Fibroblast of lung (primary cell): ENCODE measurements around the gene TKT. TPM values are rescaled to one million over a fixed set of nuclear protein-coding genes. Genes with fewer than 3 reads are reported as not detected.

Source experiments
- DNase-seq, 2 donors: peaks; one replicate each; pipeline versions ENCODE4 v3.0.0 to v3.0.0-alpha.2; 2010; ENCODE audit warnings: low read depth in 2 of 2
- H2AFZ ChIP-seq: 2 replicates; pipeline ENCODE4 v1.5.1; 2012; ENCODE audit warnings: low read length, control low read depth, inconsistent platforms
- H3K27ac ChIP-seq: 2 replicates; pipeline ENCODE4 v1.5.1; 2011; ENCODE audit warnings: low read length, control low read depth; ENCODE audit not compliant: insufficient read depth
- H3K27me3 ChIP-seq: 2 replicates; pipeline ENCODE4 v1.5.1; 2011; ENCODE audit warnings: mild to moderate bottlenecking, low read length; ENCODE audit not compliant: control insufficient read depth, insufficient read depth
- H3K36me3 ChIP-seq: 2 replicates; pipeline ENCODE4 v1.5.1; 2011; ENCODE audit warnings: low read length; ENCODE audit not compliant: control insufficient read depth, insufficient read depth
- H3K4me1 ChIP-seq: 2 replicates; pipeline ENCODE4 v1.5.1; 2011; ENCODE audit warnings: low read length; ENCODE audit not compliant: control insufficient read depth, insufficient read depth; ENCODE audit errors: extremely low read depth
- H3K4me2 ChIP-seq: 2 replicates; pipeline ENCODE4 v1.5.1; 2011; ENCODE audit warnings: low read length, control low read depth; ENCODE audit not compliant: insufficient read depth; ENCODE audit errors: extremely low read depth
- H3K4me3 ChIP-seq, 4 experiments: fragments of 200-600 bp in 1 of 4; sonication (generic) in 1 of 4; replicated peaks in 1 of 4; 2 replicates each; pipeline ENCODE4 v1.5.1; 2011 to 2016; ENCODE audit warnings: low read length in 4 of 4, low read depth in 3 of 4, mild to moderate bottlenecking in 3 of 4, control low read depth in 2 of 4, inconsistent platforms in 1 of 4, mixed read lengths in 1 of 4; ENCODE audit not compliant: insufficient read depth in 1 of 4; ENCODE audit errors: control extremely low read depth in 1 of 4
- H3K79me2 ChIP-seq: 2 replicates; pipeline ENCODE4 v1.5.1; 2012; ENCODE audit warnings: mild to moderate bottlenecking, low read length, inconsistent platforms; ENCODE audit not compliant: control insufficient read depth, insufficient read depth
- H3K9ac ChIP-seq: 2 replicates; pipeline ENCODE4 v1.5.1; 2011; ENCODE audit warnings: mild to moderate bottlenecking, low read length, control low read depth; ENCODE audit not compliant: insufficient read depth
- H3K9me3 ChIP-seq: 2 replicates; pipeline ENCODE4 v1.5.1; 2012; ENCODE audit warnings: low read depth, low read length; ENCODE audit not compliant: control insufficient read depth, insufficient read depth
- H4K20me1 ChIP-seq: 2 replicates; pipeline ENCODE4 v1.5.1; 2011; ENCODE audit warnings: low read length; ENCODE audit not compliant: control insufficient read depth, insufficient read depth; ENCODE audit errors: extremely low read depth
- CTCF ChIP-seq, 2 donors: IDR thresholded peaks in 1 of 2; conservative IDR thresholded peaks in 1 of 2; 1 replicate in 1 of 2; 2 replicates in 1 of 2; pipeline ENCODE4 v1.5.1; 2011 to 2012; ENCODE audit warnings: low read length in 2 of 2, control low read depth in 1 of 2, inconsistent platforms in 1 of 2, low read depth in 1 of 2, mild to moderate bottlenecking in 1 of 2
- EZH2 ChIP-seq: IDR thresholded peaks from 2 replicates; pipeline ENCODE4 v1.5.1; 2012; ENCODE audit warnings: low read length, control low read depth, mild to moderate bottlenecking; ENCODE audit errors: missing control alignments
- polyA plus RNA-seq, 2 donors: library from polyadenylated mRNA; depleted of rRNA in 1 of 2; stranded (reverse) in 1 of 2; unstranded in 1 of 2; fragments of >200 nt; gene quantifications; 2 replicates each; pipeline ENCODE4 v1.2.1, GENCODE V29; 2011 to 2012; ENCODE audit warnings: missing spikeins in 1 of 2
- total RNA-seq: library from RNA; depleted of rRNA; stranded (reverse); fragments of >200 nt; gene quantifications from 2 replicates; pipeline ENCODE4 v1.2.1, GENCODE V29; 2014

Gene TKT
- total and polyA plus RNA-seq, 2 donors (not counting 1 experiment from before 2014, with no cell fraction given): 163 to 810 TPM

GRCh38 chr3:53226142-53226840 is 29.5 kb downstream of the TKT start:
- TF ChIP-seq EZH2: no peak
- no peaks in the 10 kb centered on the region for H3K9me3 ChIP-seq
- no peaks in the 10 kb centered on the region for H3K27me3 ChIP-seq
- no peaks in the 10 kb centered on the region for H3K79me2 ChIP-seq
- peaks cover 70% of the 10 kb centered on the region for H3K36me3 ChIP-seq
- H3K4me1 ChIP-seq: no peaks in the 10 kb centered on the region
- DNase-seq: no peak
- H2AFZ ChIP-seq: no peak overlapping the region
- no peak overlapping the region for H3K4me3 ChIP-seq
- H3K9ac ChIP-seq: no peak overlapping the region
- H3K4me2 ChIP-seq: no peak overlapping the region
- H4K20me1 ChIP-seq: no peaks in the 10 kb centered on the region
- no peak overlapping the region for H3K27ac ChIP-seq

GRCh38 chr3:53225651-53226050 is 30.2 kb downstream of the TKT start:
- Histone ChIP-seq H3K27ac (no peak overlapping the region), H3K4me2 (no peak overlapping the region), H3K9me3 (no peaks in the 10 kb centered on the region), H3K4me3 (no peak overlapping the region), H2AFZ (no peak overlapping the region), H3K27me3 (no peaks in the 10 kb centered on the region), H3K4me1 (no peaks in the 10 kb centered on the region), H3K79me2 (no peaks in the 10 kb centered on the region), H4K20me1 (no peaks in the 10 kb centered on the region), H3K36me3 (peaks cover 65% of the 10 kb centered on the region), H3K9ac (no peak overlapping the region)
- no peak for DNase-seq
- no peak for TF ChIP-seq EZH2
- no peak for TF ChIP-seq CTCF (conservative IDR thresholded peaks at IDR 0.05 in 1 of 2, IDR thresholded peaks at IDR 0.05 in 1 of 2; ENCODE audit: low read depth in 1 of 2, low read length in 2 of 2)

- H4K20me1 ChIP-seq: no peaks in the 10 kb centered on the region
- no peak overlapping the region for H3K4me3 ChIP-seq
- peaks cover 61% of the 10 kb centered on the region for H3K36me3 ChIP-seq
- no peaks in the 10 kb centered on the region for H3K9me3 ChIP-seq
- no peaks in the 10 kb centered on the region for H3K79me2 ChIP-seq
- DNase-seq: no peak
- H2AFZ ChIP-seq: no peak overlapping the region
- no peak overlapping the region for H3K4me2 ChIP-seq
- no peak overlapping the region for H3K9ac ChIP-seq
- no peak overlapping the region for H3K27ac ChIP-seq
- TF ChIP-seq CTCF (conservative IDR thresholded peaks at IDR 0.05 in 1 of 2, IDR thresholded peaks at IDR 0.05 in 1 of 2; ENCODE audit: low read depth in 1 of 2, low read length in 2 of 2) (no peak), EZH2 (no peak)
- H3K27me3 ChIP-seq: no peaks in the 10 kb centered on the region
- H3K4me1 ChIP-seq: no peaks in the 10 kb centered on the region
Observed at GRCh38 chr3:53225181-53225580, 30.6 kb downstream of the TKT start.
